HEK293 (cell line): Measurements from ENCODE around the gene CTSF.

ENCODE experiments used
- CTCF ChIA-PET: fragments of 350-600 bp; formaldehyde crosslinking; extraction: SDS; loops from one replicate; lab custom pipeline; 2021; ENCODE audit warnings: antibody characterized with exemption; lab: Yijun Ruan, JAX
- POLR2A ChIA-PET: fragments of 300-600 bp; formaldehyde crosslinking; extraction: SDS; loops from one replicate; lab custom pipeline; 2020; ENCODE audit warnings: antibody characterized with exemption, inconsistent platforms; lab: Yijun Ruan, JAX
- H3K27ac ChIP-seq: fragments of 200-500 bp; sonication (Bioruptor generic); 2 replicates; pipeline ENCODE4 v1.5.1; 2014; ENCODE audit warnings: low read depth, low read length, control low read depth, inconsistent platforms; ENCODE audit errors: extremely low read depth
- H3K36me3 ChIP-seq, 2 experiments: fragments of 200-500 bp in 1 of 2; sonication (Bioruptor generic) in 1 of 2; 1 replicate in 1 of 2; 2 replicates in 1 of 2; pipeline ENCODE4 v1.5.1; 2014 to 2017; ENCODE audit warnings: inconsistent platforms in 2 of 2, low read length in 2 of 2; ENCODE audit not compliant: control insufficient read depth in 2 of 2, insufficient read depth in 1 of 2
- H3K4me1 ChIP-seq: fragments of 200-500 bp; sonication (Bioruptor generic); 2 replicates; pipeline ENCODE4 v1.5.1; 2014; ENCODE audit warnings: mild to moderate bottlenecking, low read length, inconsistent platforms; ENCODE audit not compliant: control insufficient read depth, insufficient read depth
- H3K4me3 ChIP-seq: 2 replicates; pipeline ENCODE4 v1.5.1; 2011; ENCODE audit warnings: low read depth, mild to moderate bottlenecking, control low read depth, low read length, moderate library complexity
- H3K9me3 ChIP-seq: fragments of 200-500 bp; sonication (Bioruptor generic); 2 replicates; pipeline ENCODE4 v1.5.1; 2014; ENCODE audit warnings: low read depth, low read length, inconsistent platforms; ENCODE audit not compliant: control insufficient read depth, insufficient read depth
- KLF16 ChIP-seq: fragments of 450-650 bp; formaldehyde crosslinking; IDR thresholded peaks from 2 replicates; pipeline ENCODE4 v1.5.1; 2017; ENCODE audit warnings: missing biosample characterization, missing genetic modification characterization
- KLF9 ChIP-seq: fragments of 450-650 bp; formaldehyde crosslinking; IDR thresholded peaks from 2 replicates; pipeline ENCODE4 v1.5.1; 2016; ENCODE audit warnings: missing biosample characterization, missing genetic modification characterization, low read depth
- OSR2 ChIP-seq: fragments of 450-650 bp; formaldehyde crosslinking; IDR thresholded peaks from 2 replicates; pipeline ENCODE4 v1.5.1; 2016; ENCODE audit warnings: missing biosample characterization, missing genetic modification characterization
- OVOL3 ChIP-seq: fragments of 450-650 bp; formaldehyde crosslinking; IDR thresholded peaks from 2 replicates; pipeline ENCODE4 v1.5.1; 2016; ENCODE audit warnings: missing biosample characterization, missing genetic modification characterization
- TCF7L2 ChIP-seq: IDR thresholded peaks from 2 replicates; pipeline ENCODE4 v1.6.1; 2011; ENCODE audit warnings: low read depth, mild to moderate bottlenecking, inconsistent platforms, low read length, moderate library complexity, borderline replicate concordance
- TSHZ1 ChIP-seq: fragments of 450-650 bp; formaldehyde crosslinking; IDR thresholded peaks from 2 replicates; pipeline ENCODE4 v1.5.1; 2016; ENCODE audit warnings: missing biosample characterization, missing genetic modification characterization, borderline replicate concordance
- ZBTB26 ChIP-seq: fragments of 450-650 bp; formaldehyde crosslinking; optimal IDR thresholded peaks from 2 replicates; pipeline ENCODE3; 2016; ENCODE audit warnings: missing biosample characterization, mild to moderate bottlenecking, missing genetic modification characterization
- ZIC2 ChIP-seq: fragments of 450-650 bp; formaldehyde crosslinking; IDR thresholded peaks from 2 replicates; pipeline ENCODE4 v1.5.1; 2016; ENCODE audit warnings: missing biosample characterization, missing genetic modification characterization
- ZNF121 ChIP-seq: fragments of 450-650 bp; formaldehyde crosslinking; IDR thresholded peaks from 2 replicates; pipeline ENCODE4 v1.5.1; 2016; ENCODE audit warnings: missing biosample characterization, missing genetic modification characterization
- ZNF211 ChIP-seq: fragments of 450-650 bp; formaldehyde crosslinking; IDR thresholded peaks from 2 replicates; pipeline ENCODE4 v1.5.1; 2016; ENCODE audit warnings: low read depth, missing biosample characterization, missing genetic modification characterization
- ZNF560 ChIP-seq: fragments of 450-650 bp; formaldehyde crosslinking; IDR thresholded peaks from 2 replicates; pipeline ENCODE4 v1.5.1; 2017; ENCODE audit warnings: missing biosample characterization, missing genetic modification characterization, borderline replicate concordance
- ZNF600 ChIP-seq: fragments of 450-650 bp; formaldehyde crosslinking; IDR thresholded peaks from 2 replicates; pipeline ENCODE4 v1.5.1; 2016; ENCODE audit warnings: missing biosample characterization, missing genetic modification characterization
- ZNF768 ChIP-seq: fragments of 450-650 bp; formaldehyde crosslinking; IDR thresholded peaks from 2 replicates; pipeline ENCODE4 v1.5.1; 2018; ENCODE audit warnings: missing biosample characterization, mild to moderate bottlenecking, missing genetic modification characterization
- TF ChIP-seq, protein P1 (sequence below): fragments of 450-650 bp; formaldehyde crosslinking; IDR thresholded peaks from 2 replicates; pipeline ENCODE4 v1.5.1; 2016; ENCODE audit warnings: missing biosample characterization, missing genetic modification characterization
- TF ChIP-seq, protein P2 (sequence below): fragments of 450-650 bp; formaldehyde crosslinking; IDR thresholded peaks from 2 replicates; pipeline ENCODE4 v1.5.1; 2016; ENCODE audit warnings: missing biosample characterization, missing genetic modification characterization
- TF ChIP-seq, protein P3 (sequence below): IDR thresholded peaks from 2 replicates; pipeline ENCODE4 v1.6.1; 2011; ENCODE audit warnings: mild to moderate bottlenecking, low read depth, low read length, borderline replicate concordance
- TF ChIP-seq, protein P4 (sequence below): fragments of 450-650 bp; formaldehyde crosslinking; IDR thresholded peaks from 2 replicates; pipeline ENCODE4 v1.5.1; 2016; ENCODE audit warnings: missing biosample characterization, missing genetic modification characterization

The CTSF gene

GRCh38 chr11:66555416-66555815 is 13.0 kb downstream of the CTSF start:
- Histone ChIP-seq H3K27ac (no peak overlapping the region), H3K4me1 (no peaks in the 10 kb centered on the region), H3K9me3 (no peaks in the 10 kb centered on the region), H3K36me3 (no peaks in the 10 kb centered on the region), H3K4me3 (no peak overlapping the region)
- ChIA-PET POLR2A (interaction anchor here (0.7 kb wide), 1 partner anchor 9 kb away, joined by 4 read pairs; the partner anchor contains the start of genes ACTN3 and ZDHHC24), CTCF (no interaction called here)
- TF ChIP-seq ZIC2 (tag by site-specific recombination): no peak
- TF ChIP-seq ZBTB26: no peak
- TF ChIP-seq TCF7L2: no peak

- H3K36me3 ChIP-seq: no peaks in the 10 kb centered on the region
- POLR2A ChIA-PET: interaction anchor here (0.7 to 0.9 kb wide), 2 partner anchors 8 to 62 kb away, joined by 3 to 4 read pairs; partner anchors contain the start of genes ACTN3, RBM14 and ZDHHC24
- no peak overlapping the region for H3K27ac ChIP-seq
- peak; percentile 53; the same call in 1 of the 2 replicates for TF ChIP-seq ZNF600 (tag by site-specific recombination)
- TF ChIP-seq, protein P1, sequence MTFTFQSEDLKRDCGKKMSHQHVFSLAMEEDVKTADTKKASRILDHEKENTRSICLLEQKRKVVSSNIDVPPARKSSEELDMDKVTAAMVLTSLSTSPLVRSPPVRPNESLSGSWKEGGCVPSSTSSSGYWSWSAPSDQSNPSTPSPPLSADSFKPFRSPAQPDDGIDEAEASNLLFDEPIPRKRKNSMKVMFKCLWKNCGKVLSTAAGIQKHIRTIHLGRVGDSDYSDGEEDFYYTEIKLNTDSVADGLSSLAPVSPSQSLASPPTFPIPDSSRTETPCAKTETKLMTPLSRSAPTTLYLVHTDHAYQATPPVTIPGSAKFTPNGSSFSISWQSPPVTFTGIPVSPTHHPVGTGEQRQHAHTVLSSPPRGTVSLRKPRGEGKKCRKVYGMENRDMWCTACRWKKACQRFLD (tag by site-specific recombination): no peak
- H3K9me3 ChIP-seq: no peaks in the 10 kb centered on the region
- H3K4me1 ChIP-seq: no peaks in the 10 kb centered on the region
- CTCF ChIA-PET: no interaction called here
- no peak overlapping the region for H3K4me3 ChIP-seq
Measured at GRCh38 chr11:66554602-66555001, 13.8 kb downstream of the CTSF start.

- Histone ChIP-seq H3K9me3 (no peaks in the 10 kb centered on the region), H3K4me1 (no peaks in the 10 kb centered on the region), H3K27ac (no peak overlapping the region), H3K4me3 (no peak overlapping the region), H3K36me3 (no peaks in the 10 kb centered on the region)
- ChIA-PET CTCF (interaction anchor here (0.7 kb wide), 1 partner anchor 101 kb away, joined by 3 read pairs; no protein-coding TSS in a partner anchor), POLR2A (no interaction called here)
- TF ChIP-seq KLF16 (tag by site-specific recombination): no peak
- peak; percentile 26; the same call in 1 of the 2 replicates for TF ChIP-seq ZNF768
- no peak for TF ChIP-seq ZNF121 (tag by site-specific recombination)
- TF ChIP-seq, protein P2, sequence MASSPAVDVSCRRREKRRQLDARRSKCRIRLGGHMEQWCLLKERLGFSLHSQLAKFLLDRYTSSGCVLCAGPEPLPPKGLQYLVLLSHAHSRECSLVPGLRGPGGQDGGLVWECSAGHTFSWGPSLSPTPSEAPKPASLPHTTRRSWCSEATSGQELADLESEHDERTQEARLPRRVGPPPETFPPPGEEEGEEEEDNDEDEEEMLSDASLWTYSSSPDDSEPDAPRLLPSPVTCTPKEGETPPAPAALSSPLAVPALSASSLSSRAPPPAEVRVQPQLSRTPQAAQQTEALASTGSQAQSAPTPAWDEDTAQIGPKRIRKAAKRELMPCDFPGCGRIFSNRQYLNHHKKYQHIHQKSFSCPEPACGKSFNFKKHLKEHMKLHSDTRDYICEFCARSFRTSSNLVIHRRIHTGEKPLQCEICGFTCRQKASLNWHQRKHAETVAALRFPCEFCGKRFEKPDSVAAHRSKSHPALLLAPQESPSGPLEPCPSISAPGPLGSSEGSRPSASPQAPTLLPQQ: no peak
- TF ChIP-seq ZNF211 (tag by site-specific recombination): no peak
Measured at GRCh38 chr11:66550887-66551286, 17.5 kb downstream of the CTSF start.

DNA sequence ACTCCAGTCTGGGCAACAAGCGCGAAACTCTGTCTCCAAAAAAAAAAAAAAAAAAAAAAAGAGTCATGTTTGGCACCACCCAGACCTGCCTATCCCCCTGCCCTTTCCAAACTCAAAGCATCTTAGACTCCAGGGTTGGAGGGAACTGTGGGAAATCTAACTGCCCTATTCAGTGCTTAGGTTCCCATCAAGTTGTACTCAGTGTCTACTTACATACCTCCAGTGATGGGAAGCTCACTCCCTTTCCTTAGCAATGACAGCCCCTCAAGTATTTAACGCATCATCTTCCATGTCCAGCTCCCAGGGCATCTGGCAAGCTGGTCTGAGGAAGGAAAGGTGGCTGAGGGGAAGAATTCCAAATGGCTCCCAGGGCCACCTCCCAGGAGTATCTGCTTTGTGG is 18.7 kb downstream of the CTSF start:
- Histone ChIP-seq H3K4me1 (no peaks in the 10 kb centered on the region), H3K36me3 (no peaks in the 10 kb centered on the region), H3K27ac (no peak overlapping the region), H3K9me3 (no peaks in the 10 kb centered on the region), H3K4me3 (no peak overlapping the region)
- TF ChIP-seq, protein P3, sequence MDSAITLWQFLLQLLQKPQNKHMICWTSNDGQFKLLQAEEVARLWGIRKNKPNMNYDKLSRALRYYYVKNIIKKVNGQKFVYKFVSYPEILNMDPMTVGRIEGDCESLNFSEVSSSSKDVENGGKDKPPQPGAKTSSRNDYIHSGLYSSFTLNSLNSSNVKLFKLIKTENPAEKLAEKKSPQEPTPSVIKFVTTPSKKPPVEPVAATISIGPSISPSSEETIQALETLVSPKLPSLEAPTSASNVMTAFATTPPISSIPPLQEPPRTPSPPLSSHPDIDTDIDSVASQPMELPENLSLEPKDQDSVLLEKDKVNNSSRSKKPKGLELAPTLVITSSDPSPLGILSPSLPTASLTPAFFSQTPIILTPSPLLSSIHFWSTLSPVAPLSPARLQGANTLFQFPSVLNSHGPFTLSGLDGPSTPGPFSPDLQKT: no peak
- TF ChIP-seq KLF9 (tag by site-specific recombination): no peak
- TF ChIP-seq OVOL3 (tag by site-specific recombination): no peak
- TF ChIP-seq, protein P4, sequence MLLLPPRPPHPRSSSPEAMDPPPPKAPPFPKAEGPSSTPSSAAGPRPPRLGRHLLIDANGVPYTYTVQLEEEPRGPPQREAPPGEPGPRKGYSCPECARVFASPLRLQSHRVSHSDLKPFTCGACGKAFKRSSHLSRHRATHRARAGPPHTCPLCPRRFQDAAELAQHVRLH (tag by site-specific recombination): peak; percentile 83
- no peak for TF ChIP-seq OSR2 (tag by site-specific recombination)
- no peak for TF ChIP-seq TSHZ1 (tag by site-specific recombination)
- no peak for TF ChIP-seq ZNF560 (tag by site-specific recombination)
- ChIA-PET CTCF (interaction anchor here (0.6 to 1.6 kb wide), 3 partner anchors 105 to 141 kb away, joined by 3 to 5 read pairs (median 5); no protein-coding TSS in a partner anchor), POLR2A (interaction anchor here (0.7 kb wide), 1 partner anchor 234 kb away, joined by 3 read pairs; no protein-coding TSS in a partner anchor)
